Fibroblast of skin of right quadriceps (primary cell): ENCODE data around the gene GPATCH1.
"Not testable (repeated sequence)": the region's sequence is repeated elsewhere in the genome, so short reads cannot be mapped to it uniquely, and the experiment has no call there.

Experiments
- DNase-seq: peaks from one replicate; pipeline ENCODE4 v3.0.0-alpha.2; 2013

Gene GPATCH1

GRCh38 chr19:33117501-33117900 is 36.5 kb downstream of the GPATCH1 start:
- DNase-seq: no peak

GRCh38 chr19:33118643-33119042 is 37.7 kb downstream of the GPATCH1 start:
- no peak for DNase-seq

- DNase-seq: no peak
Observed at GRCh38 chr19:33124207-33125098, 43.5 kb downstream of the GPATCH1 start.

GRCh38 chr19:33125929-33126388 is 45.0 kb downstream of the GPATCH1 start:
- peak; percentile 45 for DNase-seq

- not testable (repeated sequence) for DNase-seq
Observed at GRCh38 chr19:33126712-33127111, 45.7 kb downstream of the GPATCH1 start.

GRCh38 chr19:33129901-33130300 is 48.9 kb downstream of the GPATCH1 start:
- no peak for DNase-seq

GRCh38 chr19:33130433-33130832 is 49.5 kb downstream of the GPATCH1 start:
- DNase-seq: no peak

GRCh38 chr19:33132021-33132420 is 51.0 kb downstream of the GPATCH1 start, which contains the start of gene WDR88:
WDR88 (plus strand) TSS chr19:33132114; CDS start chr19:33132170, 56 bp downstream.
- DNase-seq: no peak

- no peak for DNase-seq
Observed at GRCh38 chr19:33132425-33132824, 51.4 kb downstream of the GPATCH1 start.

GRCh38 chr19:33133438-33134031 is 52.6 kb downstream of the GPATCH1 start:
- peak; percentile 28 for DNase-seq

- DNase-seq: no peak
Observed at GRCh38 chr19:33134571-33135041, 53.6 kb downstream of the GPATCH1 start.

- DNase-seq: no peak
Observed at GRCh38 chr19:33139165-33139564, 58.2 kb downstream of the GPATCH1 start.

GRCh38 chr19:33143897-33144405 is 63.0 kb downstream of the GPATCH1 start:
- DNase-seq: peak; percentile 39

GRCh38 chr19:33146209-33146608 is 65.2 kb downstream of the GPATCH1 start:
- DNase-seq: no peak

GRCh38 chr19:33147538-33147937 is 66.6 kb downstream of the GPATCH1 start:
- no peak for DNase-seq

GRCh38 chr19:33150852-33151518 is 70.0 kb downstream of the GPATCH1 start:
- DNase-seq: no peak

GRCh38 chr19:33152176-33152575 is 71.2 kb downstream of the GPATCH1 start:
- no peak for DNase-seq

- DNase-seq: not testable (repeated sequence)
Observed at GRCh38 chr19:33152625-33153024, 71.6 kb downstream of the GPATCH1 start.

- DNase-seq: not testable (repeated sequence)
Observed at GRCh38 chr19:33154313-33154712, 73.3 kb downstream of the GPATCH1 start.

GRCh38 chr19:33156334-33156733 is 75.4 kb downstream of the GPATCH1 start:
- peak; percentile 61 for DNase-seq

GRCh38 chr19:33157906-33158305 is 76.9 kb downstream of the GPATCH1 start:
- DNase-seq: no peak

- DNase-seq: no peak
Observed at GRCh38 chr19:33158365-33158764, 77.4 kb downstream of the GPATCH1 start.

- no peak for DNase-seq
Observed at GRCh38 chr19:33159149-33159548, 78.2 kb downstream of the GPATCH1 start.
